ENCODE results near the gene PSMC4.

- TF ChIP-seq POLR2A (IDR thresholded peaks at IDR 0.05) (no peak), CTCF (IDR thresholded peaks at IDR 0.05) (no peak), EP300 (IDR thresholded peaks at IDR 0.05) (no peak), POLR2AphosphoS5 (IDR thresholded peaks at IDR 0.05) (no peak)
These were observed 17.1 kb upstream of the PSMC4 start for GRCh38 chr19:39953915-39954314.

All from sigmoid colon (tissue), 4 donors.